Fibroblast of pulmonary artery (primary cell): ENCODE data around the gene FGF2.

Experiments
- DNase-seq: peaks from one replicate; pipeline ENCODE4 v3.0.0-alpha.2; 2010; ENCODE audit warnings: low read depth
- H3K4me3 ChIP-seq: replicated peaks from 2 replicates; pipeline ENCODE4 v1.5.1; 2011; ENCODE audit warnings: low read depth, mild to moderate bottlenecking, control low read depth, low read length, moderate library complexity
- TF ChIP-seq, protein P1 (sequence below): IDR thresholded peaks from 2 replicates; pipeline ENCODE4 v1.5.1; 2011; ENCODE audit warnings: mild to moderate bottlenecking, control low read depth, low read length, inconsistent platforms; ENCODE audit errors: missing control alignments

The FGF2 gene

GRCh38 chr4:122912810-122913575 lies 86.4 kb downstream of the FGF2 start:
- no peak overlapping the region for H3K4me3 ChIP-seq
- TF ChIP-seq, protein P1, sequence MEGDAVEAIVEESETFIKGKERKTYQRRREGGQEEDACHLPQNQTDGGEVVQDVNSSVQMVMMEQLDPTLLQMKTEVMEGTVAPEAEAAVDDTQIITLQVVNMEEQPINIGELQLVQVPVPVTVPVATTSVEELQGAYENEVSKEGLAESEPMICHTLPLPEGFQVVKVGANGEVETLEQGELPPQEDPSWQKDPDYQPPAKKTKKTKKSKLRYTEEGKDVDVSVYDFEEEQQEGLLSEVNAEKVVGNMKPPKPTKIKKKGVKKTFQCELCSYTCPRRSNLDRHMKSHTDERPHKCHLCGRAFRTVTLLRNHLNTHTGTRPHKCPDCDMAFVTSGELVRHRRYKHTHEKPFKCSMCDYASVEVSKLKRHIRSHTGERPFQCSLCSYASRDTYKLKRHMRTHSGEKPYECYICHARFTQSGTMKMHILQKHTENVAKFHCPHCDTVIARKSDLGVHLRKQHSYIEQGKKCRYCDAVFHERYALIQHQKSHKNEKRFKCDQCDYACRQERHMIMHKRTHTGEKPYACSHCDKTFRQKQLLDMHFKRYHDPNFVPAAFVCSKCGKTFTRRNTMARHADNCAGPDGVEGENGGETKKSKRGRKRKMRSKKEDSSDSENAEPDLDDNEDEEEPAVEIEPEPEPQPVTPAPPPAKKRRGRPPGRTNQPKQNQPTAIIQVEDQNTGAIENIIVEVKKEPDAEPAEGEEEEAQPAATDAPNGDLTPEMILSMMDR, result no peak
- no peak for DNase-seq

DNA sequence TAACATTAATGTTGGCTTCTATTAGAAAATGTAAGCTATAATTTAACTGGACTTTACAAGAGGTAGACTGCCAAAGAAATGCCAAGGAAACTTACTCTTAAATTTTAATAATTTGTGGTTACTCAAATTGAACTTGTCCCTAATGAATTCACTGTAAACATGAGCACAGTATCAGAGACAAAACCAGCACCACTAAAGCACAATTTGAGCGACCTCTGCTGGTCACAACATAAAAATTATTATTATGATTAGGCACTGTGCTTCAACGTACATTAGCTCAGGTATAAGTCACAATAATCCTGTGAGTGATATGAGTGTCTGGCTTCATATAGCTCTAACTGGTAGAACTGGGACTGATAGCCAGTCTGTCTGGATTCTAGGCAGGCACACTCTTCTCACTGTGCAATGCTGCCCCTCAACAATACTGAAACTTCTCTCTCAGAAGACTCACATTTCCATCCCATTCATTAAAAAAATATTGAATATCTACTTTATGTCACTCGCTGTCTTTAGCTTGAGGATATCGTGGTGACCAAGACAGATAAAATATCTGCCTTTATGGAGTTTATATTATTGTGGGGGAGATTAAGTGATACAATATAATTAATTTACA lies 87.8 kb downstream of the FGF2 start:
- TF ChIP-seq, protein P1, result peak; percentile 53
- no peak overlapping the region for H3K4me3 ChIP-seq
- DNase-seq, result peak; percentile 76

- DNase-seq, result peak; percentile 54
- no peak overlapping the region for H3K4me3 ChIP-seq
- TF ChIP-seq, protein P1, result no peak
Observed at GRCh38 chr4:122914938-122915337, 88.3 kb downstream of the FGF2 start.

DNA sequence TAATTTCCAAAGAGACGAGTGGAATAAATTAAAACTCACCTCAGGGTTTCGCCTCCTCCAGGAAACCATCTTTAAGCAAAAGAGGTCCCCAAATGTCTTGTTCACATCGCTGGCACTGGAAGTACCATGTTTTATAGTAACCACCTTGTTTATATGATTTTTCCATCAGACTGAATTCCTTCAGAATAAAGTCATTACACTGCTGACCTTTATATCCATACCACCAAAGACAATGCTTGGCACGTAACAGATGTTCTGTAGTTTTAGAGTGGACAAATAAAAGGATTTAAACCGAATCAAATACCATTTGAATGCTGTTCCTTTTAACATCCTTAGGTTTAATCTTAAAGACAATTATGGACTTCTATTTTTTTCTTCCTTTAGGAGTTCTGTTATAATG lies 91.1 kb downstream of the FGF2 start:
- H3K4me3 ChIP-seq, result no peak overlapping the region
- TF ChIP-seq, protein P1, result no peak
- DNase-seq, result peak; percentile 66

DNA sequence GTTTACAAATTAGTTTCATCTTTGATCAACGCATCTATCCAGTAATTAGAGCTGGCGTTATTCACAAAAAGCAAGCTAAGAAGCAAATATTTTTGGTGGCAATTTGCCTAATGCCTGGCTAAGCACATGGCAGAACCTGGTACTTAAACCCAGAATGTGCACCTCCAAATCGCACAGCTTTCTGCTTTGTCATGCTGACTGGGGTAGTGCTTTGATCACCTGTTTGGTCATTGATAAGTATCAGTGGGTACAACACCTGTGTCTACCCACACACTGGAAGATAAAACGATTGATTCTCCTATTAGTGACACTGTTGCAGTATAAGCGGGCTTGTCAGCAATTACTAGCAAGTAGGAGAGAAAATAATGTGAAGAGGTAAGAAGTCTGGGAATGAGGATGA lies 93.8 kb downstream of the FGF2 start:
- TF ChIP-seq, protein P1, result no peak
- DNase-seq, result no peak
- H3K4me3 ChIP-seq, result no peak overlapping the region

GRCh38 chr4:122921300-122921699 lies 94.7 kb downstream of the FGF2 start:
- H3K4me3 ChIP-seq, result peak overlapping the region; percentile 91
- DNase-seq, result no peak
- TF ChIP-seq, protein P1, result no peak
